Chondrocyte (in vitro differentiated cells): ENCODE measurements around the gene DYDC2. TPM values are rescaled to one million over a fixed set of nuclear protein-coding genes. Genes with fewer than 3 reads are reported as not detected.

Experiments
- DNase-seq: peaks from one replicate; pipeline ENCODE4 v3.0.0; 2021; ENCODE audit warnings: mixed read lengths, low spot score
- H3K27ac Mint-ChIP-seq: one replicate; pipeline ENCODE4 v1.8.0; 2021; ENCODE audit warnings: mild to moderate bottlenecking, moderate library complexity, mixed read lengths; ENCODE audit not compliant: unreplicated experiment
- H3K27me3 Mint-ChIP-seq: 2 replicates; pipeline ENCODE4 v1.8.0; 2021; ENCODE audit warnings: low read depth, mixed read lengths
- H3K36me3 Mint-ChIP-seq: 2 replicates; pipeline ENCODE4 v1.8.0; 2021; ENCODE audit warnings: low read depth, mixed read lengths
- H3K4me1 Mint-ChIP-seq: 2 replicates; pipeline ENCODE4 v1.8.0; 2021; ENCODE audit warnings: low read depth, mild to moderate bottlenecking, mixed read lengths
- H3K4me3 Mint-ChIP-seq: one replicate; pipeline ENCODE4 v1.8.0; 2021; ENCODE audit warnings: mild to moderate bottlenecking, moderate library complexity, mixed read lengths; ENCODE audit not compliant: unreplicated experiment
- H3K9me3 Mint-ChIP-seq: 2 replicates; pipeline ENCODE4 v1.8.0; 2021; ENCODE audit warnings: low read depth, mixed read lengths
- total RNA-seq: library from RNA; stranded (reverse); gene quantifications from 3 replicates; pipeline ENCODE4 v1.2.1, GENCODE V29; 2021
- TF ChIP-seq, protein P1 (sequence below): fragments of 200-600 bp; sonication (generic); IDR thresholded peaks from 2 replicates; pipeline ENCODE4 v1.5.0; 2021; ENCODE audit warnings: antibody characterized with exemption, mild to moderate bottlenecking, moderate library complexity

Gene DYDC2
- total RNA-seq, 1 donor from 2014 or later = not detected

DNA sequence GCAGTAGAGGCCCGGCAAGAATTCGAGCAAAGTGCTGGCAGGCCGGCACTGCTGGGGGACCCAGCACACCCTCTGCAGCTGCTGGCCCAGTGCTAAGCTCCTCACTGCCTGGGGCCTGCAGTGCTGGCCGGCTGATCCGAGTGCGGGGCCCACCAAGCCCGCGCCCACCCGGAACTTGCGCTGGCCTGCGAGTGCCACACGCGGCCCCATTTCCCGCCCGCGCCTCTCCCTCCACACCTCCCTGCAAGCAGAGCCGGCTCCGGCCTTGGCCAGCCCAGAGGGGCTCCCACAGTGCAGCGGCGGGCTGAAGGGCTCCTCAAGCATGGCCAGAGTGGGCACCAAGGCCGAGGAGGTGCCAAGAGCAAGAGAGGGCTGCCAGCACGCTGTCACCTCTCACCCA is 3.1 kb downstream of the DYDC2 start:
- peak; percentile 90 for DNase-seq
- Mint-ChIP-seq H3K27me3 (peaks cover 29% of the 10 kb centered on the region), H3K4me3 (no peak overlapping the region), H3K9me3 (no peaks in the 10 kb centered on the region), H3K36me3 (no peaks in the 10 kb centered on the region), H3K27ac (no peak overlapping the region), H3K4me1 (peaks cover 8% of the 10 kb centered on the region)
- TF ChIP-seq, protein P1, sequence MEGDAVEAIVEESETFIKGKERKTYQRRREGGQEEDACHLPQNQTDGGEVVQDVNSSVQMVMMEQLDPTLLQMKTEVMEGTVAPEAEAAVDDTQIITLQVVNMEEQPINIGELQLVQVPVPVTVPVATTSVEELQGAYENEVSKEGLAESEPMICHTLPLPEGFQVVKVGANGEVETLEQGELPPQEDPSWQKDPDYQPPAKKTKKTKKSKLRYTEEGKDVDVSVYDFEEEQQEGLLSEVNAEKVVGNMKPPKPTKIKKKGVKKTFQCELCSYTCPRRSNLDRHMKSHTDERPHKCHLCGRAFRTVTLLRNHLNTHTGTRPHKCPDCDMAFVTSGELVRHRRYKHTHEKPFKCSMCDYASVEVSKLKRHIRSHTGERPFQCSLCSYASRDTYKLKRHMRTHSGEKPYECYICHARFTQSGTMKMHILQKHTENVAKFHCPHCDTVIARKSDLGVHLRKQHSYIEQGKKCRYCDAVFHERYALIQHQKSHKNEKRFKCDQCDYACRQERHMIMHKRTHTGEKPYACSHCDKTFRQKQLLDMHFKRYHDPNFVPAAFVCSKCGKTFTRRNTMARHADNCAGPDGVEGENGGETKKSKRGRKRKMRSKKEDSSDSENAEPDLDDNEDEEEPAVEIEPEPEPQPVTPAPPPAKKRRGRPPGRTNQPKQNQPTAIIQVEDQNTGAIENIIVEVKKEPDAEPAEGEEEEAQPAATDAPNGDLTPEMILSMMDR = no peak

DNA sequence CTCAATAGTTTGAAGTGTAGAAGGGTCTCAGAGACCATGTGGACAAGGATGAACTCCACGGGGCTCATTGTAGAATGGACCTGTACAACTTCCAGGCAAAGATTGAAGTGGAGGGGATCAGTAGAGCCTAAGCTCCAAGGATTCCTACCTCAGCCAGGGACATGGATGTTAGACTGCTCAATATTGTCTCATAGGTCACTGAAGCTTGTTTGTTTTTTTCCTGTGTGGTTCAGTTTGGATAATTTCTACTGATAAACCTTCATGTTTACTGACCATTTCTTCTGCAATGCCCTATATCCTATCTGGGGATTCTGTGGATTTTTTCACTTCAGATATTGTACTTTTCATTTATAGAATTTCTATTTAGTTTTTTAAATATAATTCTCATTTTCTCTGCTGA is 8.9 kb downstream of the DYDC2 start:
- no peak overlapping the region for H3K27ac Mint-ChIP-seq
- no peak for DNase-seq
- peaks cover 9% of the 10 kb centered on the region for H3K27me3 Mint-ChIP-seq
- TF ChIP-seq, protein P1 = no peak
- peaks cover 12% of the 10 kb centered on the region for H3K36me3 Mint-ChIP-seq
- H3K9me3 Mint-ChIP-seq = peaks cover 34% of the 10 kb centered on the region
- H3K4me1 Mint-ChIP-seq = no peaks in the 10 kb centered on the region
- no peak overlapping the region for H3K4me3 Mint-ChIP-seq

DNA sequence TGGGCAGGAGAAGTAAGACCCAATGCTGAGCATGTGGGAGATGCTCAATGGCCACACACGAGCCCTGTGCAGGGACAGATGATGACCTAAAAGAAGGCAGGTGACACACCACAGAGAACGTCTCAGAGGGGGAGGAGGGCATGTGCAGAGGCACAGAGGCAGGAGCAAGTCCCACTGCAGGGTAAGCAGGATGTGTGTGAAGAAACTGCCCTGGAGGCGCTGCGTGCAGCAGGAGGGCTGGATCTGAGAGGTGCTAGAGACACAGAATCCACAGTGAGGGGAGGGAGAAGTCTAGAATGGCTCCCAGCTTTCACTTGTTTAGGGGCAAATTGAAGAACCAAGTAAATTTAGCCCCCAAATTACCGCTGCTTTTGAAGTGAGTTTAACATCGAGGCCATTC is 14.9 kb downstream of the DYDC2 start:
- Mint-ChIP-seq H3K4me3 (no peak overlapping the region), H3K4me1 (no peaks in the 10 kb centered on the region), H3K27ac (no peak overlapping the region), H3K27me3 (peaks cover 1% of the 10 kb centered on the region), H3K36me3 (peaks cover 9% of the 10 kb centered on the region), H3K9me3 (peaks cover 26% of the 10 kb centered on the region)
- no peak for DNase-seq
- TF ChIP-seq, protein P1 = no peak

DNA sequence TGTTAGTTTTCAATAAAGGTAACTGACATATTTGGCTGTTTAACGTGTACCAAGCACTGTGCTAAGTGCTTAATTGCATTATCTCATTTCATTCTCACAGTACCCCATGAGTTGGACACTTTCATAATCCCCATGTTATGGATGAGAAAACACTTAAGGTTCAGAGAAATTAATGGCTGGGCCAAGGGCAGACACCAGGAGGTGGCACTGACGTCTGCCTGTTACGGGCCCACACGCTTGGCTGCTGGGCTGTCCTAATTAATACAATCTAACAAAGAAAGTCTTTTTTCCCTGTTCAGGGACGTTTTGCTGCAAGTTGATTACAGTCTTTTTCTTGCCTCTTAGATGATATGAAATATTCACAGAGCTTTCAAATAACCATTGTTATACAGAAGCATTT is 16.1 kb downstream of the DYDC2 start:
- DNase-seq = no peak
- Mint-ChIP-seq H3K9me3 (peaks cover 17% of the 10 kb centered on the region), H3K27me3 (peaks cover 6% of the 10 kb centered on the region), H3K27ac (no peak overlapping the region), H3K4me1 (peaks cover 6% of the 10 kb centered on the region), H3K36me3 (peaks cover 8% of the 10 kb centered on the region), H3K4me3 (no peak overlapping the region)
- TF ChIP-seq, protein P1 = no peak

DNA sequence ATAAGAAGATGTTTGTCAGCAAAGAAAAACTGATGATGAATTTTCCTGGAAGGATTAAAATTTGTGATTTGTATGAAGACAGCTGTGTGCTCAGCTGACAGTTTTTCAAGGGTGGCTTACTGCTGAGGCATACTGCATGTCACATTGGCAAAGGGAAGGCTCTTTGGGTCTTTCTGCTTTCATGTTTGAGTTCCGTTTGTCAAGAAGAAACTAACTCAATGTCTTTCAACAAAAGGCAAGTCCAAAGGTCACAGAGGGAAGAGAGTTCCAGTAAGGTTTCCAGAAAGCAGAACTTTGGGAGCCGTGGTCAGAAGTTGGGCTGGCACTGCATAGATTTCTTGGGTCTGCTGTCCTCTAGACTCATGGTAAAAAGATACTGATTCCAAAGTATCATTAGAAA is 16.9 kb downstream of the DYDC2 start:
- peaks cover 2% of the 10 kb centered on the region for H3K36me3 Mint-ChIP-seq

More for the DNA sequence above, 16.9 kb downstream of the DYDC2 start:
- peaks cover 9% of the 10 kb centered on the region for H3K9me3 Mint-ChIP-seq
- H3K4me3 Mint-ChIP-seq = no peak overlapping the region
- DNase-seq = no peak
- H3K27me3 Mint-ChIP-seq = peaks cover 6% of the 10 kb centered on the region
- TF ChIP-seq, protein P1 = no peak
- H3K27ac Mint-ChIP-seq = no peak overlapping the region
- peaks cover 6% of the 10 kb centered on the region for H3K4me1 Mint-ChIP-seq
